ENCODE results near the gene KLC3. TPM values are rescaled to one million over a fixed set of nuclear protein-coding genes. Genes with fewer than 3 reads are reported as not detected.

The KLC3 gene
- total RNA-seq, result 0.32 TPM in 1 of 2 replicates, not detected in the other

GRCh38 chr19:45340232-45340898 is at the start of gene KLC3:
Gene KLC3 (plus strand): TSS chr19:45340750. CDS start chr19:45345542, 4,792 bp downstream.

GRCh38 chr19:45322744-45323281 is 17.7 kb upstream of the KLC3 start, which contains the start of gene CKM:
Gene CKM (minus strand): TSS chr19:45322875. CDS start chr19:45319713, 3,162 bp downstream.

DNA sequence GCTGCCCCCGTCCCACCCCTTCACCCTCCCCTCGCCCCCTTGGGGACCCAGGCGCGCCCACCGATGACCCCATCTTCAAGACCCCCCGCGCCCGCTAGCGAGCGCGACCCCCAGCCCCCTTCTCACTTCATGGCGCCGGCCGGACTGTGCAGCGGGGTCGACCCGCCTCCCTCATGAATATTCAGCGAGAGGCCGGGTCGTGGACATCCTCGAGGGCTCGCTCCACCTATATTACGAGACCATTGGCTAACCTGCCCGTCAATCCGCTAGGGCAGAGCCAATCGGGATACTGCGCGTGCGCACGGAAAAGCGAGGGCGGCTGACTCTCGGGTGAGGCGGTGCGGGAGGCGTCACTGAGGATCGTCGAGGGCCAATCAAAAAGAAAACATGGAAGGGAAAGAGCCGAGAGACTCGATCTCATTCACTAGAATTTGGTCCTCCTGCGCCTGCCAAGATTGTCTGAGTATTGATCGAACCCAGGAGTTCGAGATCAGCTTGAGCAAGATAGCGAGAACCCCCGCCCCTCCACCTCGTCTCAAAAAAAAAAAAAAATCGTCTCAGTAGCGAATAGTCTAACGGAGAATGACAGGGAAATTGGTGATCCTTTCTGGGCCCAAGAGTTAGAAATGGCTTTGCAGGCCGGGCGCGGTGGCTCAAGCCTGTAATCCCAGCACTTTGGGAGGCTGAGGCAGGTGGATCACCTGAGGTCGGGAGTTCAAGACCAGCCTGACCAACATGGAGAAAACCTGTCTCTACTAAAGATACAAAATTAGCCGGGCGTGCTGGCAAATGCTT is 30.1 kb downstream of the KLC3 start, which contains the start of gene ERCC2:
Gene ERCC2, minus strand, starts transcription at position 164 of the 795 bp plus-strand sequence. Its CDS starts 33 bp downstream, at position 131.

Other genes with a start within 250 kb of the KLC3 start
- gene PPP1R37, start 247.6 kb upstream of the KLC3 start, total RNA-seq, result 42.5 and 51.3 TPM in 2 replicates
- gene NKPD1, start 179.8 kb upstream of the KLC3 start, total RNA-seq, result not detected in 2 replicates
- 9.4 and 15.4 TPM in 2 replicates for gene TRAPPC6A, start 162.5 kb upstream of the KLC3 start, total RNA-seq
- 7.2 and 7.6 TPM in 2 replicates for gene BLOC1S3, start 162.0 kb upstream of the KLC3 start, total RNA-seq
- gene EXOC3L2, start 95.3 kb upstream of the KLC3 start, total RNA-seq, result not detected in 2 replicates
- gene MARK4, start 89.5 kb upstream of the KLC3 start, total RNA-seq, result 18.6 and 23.5 TPM in 2 replicates
- not detected in 2 replicates for gene CKM, start 17.9 kb upstream of the KLC3 start, total RNA-seq
- 56.0 and 56.3 TPM in 2 replicates for gene ERCC2, start 29.8 kb downstream of the KLC3 start, total RNA-seq
- gene PPP1R13L, start 64.3 kb downstream of the KLC3 start, total RNA-seq, result 9.2 and 22.0 TPM in 2 replicates
- gene POLR1G, start 65.9 kb downstream of the KLC3 start, total RNA-seq, result 5.8 and 7.8 TPM in 2 replicates
- gene ERCC1, start 83.2 kb downstream of the KLC3 start, total RNA-seq, result 94.6 and 95.7 TPM in 2 replicates
- gene FOSB, start 127.2 kb downstream of the KLC3 start, total RNA-seq, result 1.3 and 2.9 TPM in 2 replicates
- 11.0 and 16.0 TPM in 2 replicates for gene RTN2, start 156.3 kb downstream of the KLC3 start, total RNA-seq
- gene PPM1N, start 157.7 kb downstream of the KLC3 start, total RNA-seq, result 0.61 and 1.8 TPM in 2 replicates
- gene VASP, start 166.7 kb downstream of the KLC3 start, total RNA-seq, result 116 and 135 TPM in 2 replicates
- 12.0 and 16.3 TPM in 2 replicates for gene OPA3, start 244.1 kb downstream of the KLC3 start, total RNA-seq

Measured in hair follicle dermal papilla cell (primary cell).